ENCODE results near the gene IGF1R.
A peak's percentile ranks its signal among the peaks of the same experiment; 100 is the strongest.

Gene IGF1R

DNA sequence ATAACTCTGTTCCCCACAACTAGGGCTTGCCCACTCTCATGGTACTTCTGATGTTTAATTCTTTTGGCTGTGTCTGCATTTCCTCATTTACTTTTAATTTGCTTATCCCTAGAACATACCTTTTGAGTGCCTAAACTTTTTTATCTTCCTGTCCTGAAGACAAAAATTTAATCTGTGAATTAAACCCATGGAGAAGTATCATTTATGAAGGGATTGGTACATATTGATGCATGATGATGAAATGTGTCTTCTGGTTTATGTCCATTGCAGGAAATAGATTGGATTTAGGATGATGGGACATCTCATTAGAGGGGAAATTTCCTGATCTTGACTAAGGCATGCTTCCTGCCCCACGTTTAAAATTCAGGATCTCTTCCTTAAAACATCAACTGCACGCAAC lies 249.8 kb downstream of the IGF1R start:
- H3K36me3 ChIP-seq = peaks cover 85 to 100% (median 97%) of the 10 kb centered on the region in 11 experiments
- 0 out of 20 replicates have a peak, but pooled peaks cover 0 to 5% (median 0%) of the 10 kb centered on the region in 10 experiments for H3K4me1 ChIP-seq
- peaks cover 4 to 17% (median 11%) of the 10 kb centered on the region in 11 experiments; a peak in 14 of 22 replicates for H3K9me3 ChIP-seq (replicated peaks in 1 of 11)
- H3K4me3 ChIP-seq = no peak overlapping the region
- no peak overlapping the region for H3K27ac ChIP-seq
- H3K27me3 ChIP-seq = no peaks in the 10 kb centered on the region
- TF ChIP-seq Cebpa-rat (IDR thresholded peaks at IDR 0.05) = no peak
- no peak overlapping the region for H3K4me2 ChIP-seq
- no peak overlapping the region for H3K9ac ChIP-seq
- peaks cover 0 to 72% (median 29%) of the 10 kb centered on the region in 11 experiments; a peak in 17 of 22 replicates for H4K20me1 ChIP-seq

DNA sequence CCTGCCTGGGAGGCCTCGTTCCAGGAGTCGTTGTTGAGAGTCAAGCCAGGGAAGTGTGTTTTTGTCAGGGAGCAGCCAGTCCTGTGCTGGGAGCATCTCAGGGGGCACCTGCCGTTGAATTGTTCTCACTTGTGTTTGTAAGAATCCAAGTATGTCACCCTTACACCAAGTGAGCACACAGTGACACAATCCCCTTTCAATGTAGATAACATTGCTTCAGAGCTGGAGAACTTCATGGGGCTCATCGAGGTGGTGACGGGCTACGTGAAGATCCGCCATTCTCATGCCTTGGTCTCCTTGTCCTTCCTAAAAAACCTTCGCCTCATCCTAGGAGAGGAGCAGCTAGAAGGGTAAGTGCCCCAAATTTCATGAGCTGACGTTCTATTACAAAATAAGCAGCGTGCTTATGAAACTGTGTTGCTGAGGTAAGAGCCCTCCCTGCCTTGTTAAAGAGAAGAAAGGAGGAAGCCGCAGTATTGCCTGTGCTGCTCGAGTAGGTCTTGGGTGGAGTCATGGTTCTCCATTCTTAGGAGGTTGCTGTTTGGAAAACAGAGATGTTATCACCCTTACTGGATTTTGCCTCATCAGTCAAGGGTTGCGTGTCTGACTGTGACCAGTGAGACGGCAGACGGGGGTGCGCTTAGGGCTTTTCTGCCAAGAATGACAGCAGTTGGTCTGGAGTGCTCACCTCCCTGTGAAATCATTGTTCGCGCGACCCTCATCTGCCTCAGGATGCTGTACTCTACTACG lies 251.1 kb downstream of the IGF1R start:
- Histone ChIP-seq H3K4me3 (no peak overlapping the region), H3K27ac (peak overlapping the region in 1 of 11 experiments; percentile 15; a peak in 2 of 22 replicates), H3K27me3 (no peaks in the 10 kb centered on the region), H3K9me3 (replicated peaks in 1 of 11) (peaks cover 4 to 17% (median 11%) of the 10 kb centered on the region in 11 experiments; a peak in 14 of 22 replicates), H3K9ac (no peak overlapping the region), H3K4me1 (peaks cover 0 to 15% (median 3%) of the 10 kb centered on the region in 10 experiments; a peak in 9 of 20 replicates), H3K4me2 (0 out of 22 replicates have a peak overlapping the region, but pooled peaks of 1 of the 11 experiments have one; percentile 12), H4K20me1 (peaks cover under 1 to 72% (median 31%) of the 10 kb centered on the region in 11 experiments; a peak in 20 of 22 replicates), H3K36me3 (peaks cover 83 to 100% (median 94%) of the 10 kb centered on the region in 11 experiments)
- no peak for TF ChIP-seq Cebpa-rat (IDR thresholded peaks at IDR 0.05)

DNA sequence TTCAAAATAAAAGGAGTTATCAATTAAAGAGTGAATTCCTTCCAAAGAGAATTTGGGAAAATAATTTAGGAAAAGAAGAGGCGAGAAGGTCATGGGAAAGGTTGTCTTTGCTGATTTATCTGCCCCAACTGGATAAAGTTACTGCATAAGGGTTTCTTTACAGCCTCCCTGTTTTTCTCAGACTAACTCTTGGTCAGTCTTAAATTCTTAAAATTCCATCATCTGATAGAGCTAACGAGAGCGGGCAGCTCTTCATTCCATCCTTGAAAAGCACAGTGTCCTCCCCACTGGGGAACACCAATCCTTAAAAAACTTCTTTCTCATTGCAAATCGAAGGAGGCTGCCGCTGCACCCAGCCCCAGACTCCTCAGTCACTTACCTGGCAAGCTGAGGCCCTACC lies 252.0 kb downstream of the IGF1R start:
- Histone ChIP-seq H3K27ac (no peak overlapping the region), H4K20me1 (peaks cover 6 to 76% (median 39%) of the 10 kb centered on the region in 11 experiments; a peak in 20 of 22 replicates), H3K36me3 (peaks cover 77 to 100% (median 91%) of the 10 kb centered on the region in 11 experiments), H3K4me1 (peaks cover 0 to 21% (median 6%) of the 10 kb centered on the region in 10 experiments; a peak in 10 of 20 replicates), H3K4me3 (no peak overlapping the region), H3K9me3 (replicated peaks in 1 of 11) (peaks cover 4 to 15% (median 11%) of the 10 kb centered on the region in 11 experiments; a peak in 14 of 22 replicates), H3K27me3 (no peaks in the 10 kb centered on the region), H3K4me2 (no peak overlapping the region), H3K9ac (no peak overlapping the region)
- TF ChIP-seq Cebpa-rat (IDR thresholded peaks at IDR 0.05) = no peak

DNA sequence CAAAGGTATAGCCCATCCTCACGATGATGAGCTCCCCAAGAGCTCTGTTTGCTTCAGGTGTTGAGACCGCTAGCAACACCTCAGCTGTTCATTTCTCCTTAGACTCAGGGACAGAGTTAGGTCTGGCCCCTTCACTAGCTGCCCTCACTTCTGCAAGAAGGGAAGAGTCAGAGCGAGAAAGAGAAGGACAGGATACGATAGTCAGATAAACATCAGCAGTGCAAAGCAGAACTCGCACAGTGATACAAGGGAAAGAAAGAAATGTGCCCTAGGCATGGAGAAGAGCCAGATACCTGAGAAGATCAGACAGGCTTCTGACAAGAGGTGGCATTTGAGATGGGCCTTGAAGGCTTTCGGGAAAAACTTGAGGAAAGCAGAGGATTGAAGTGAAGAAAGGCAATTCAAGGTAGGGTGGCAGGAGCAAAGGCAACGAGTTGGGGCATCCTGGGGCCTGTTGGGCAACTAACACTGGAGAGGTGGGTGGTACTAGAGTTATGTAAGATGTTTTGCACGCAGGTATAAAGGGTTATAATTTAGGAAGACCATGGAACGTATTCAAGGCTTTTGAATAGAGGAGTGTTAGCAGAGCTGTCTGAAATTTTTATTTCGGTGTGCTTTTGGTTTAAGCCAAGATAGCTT lies 253.2 kb downstream of the IGF1R start:
- Histone ChIP-seq H3K9ac (no peak overlapping the region), H3K9me3 (replicated peaks in 1 of 11) (peaks cover 0 to 5% (median 3%) of the 10 kb centered on the region in 11 experiments; a peak in 7 of 22 replicates), H4K20me1 (peaks cover 11 to 78% (median 46%) of the 10 kb centered on the region in 11 experiments; a peak in 20 of 22 replicates), H3K4me3 (no peak overlapping the region), H3K4me2 (no peak overlapping the region), H3K27ac (no peak overlapping the region), H3K4me1 (peaks cover 6 to 28% (median 14%) of the 10 kb centered on the region in 10 experiments), H3K36me3 (peaks cover 72 to 100% (median 91%) of the 10 kb centered on the region in 11 experiments), H3K27me3 (no peaks in the 10 kb centered on the region)
- no peak for TF ChIP-seq Cebpa-rat (IDR thresholded peaks at IDR 0.05)

DNA sequence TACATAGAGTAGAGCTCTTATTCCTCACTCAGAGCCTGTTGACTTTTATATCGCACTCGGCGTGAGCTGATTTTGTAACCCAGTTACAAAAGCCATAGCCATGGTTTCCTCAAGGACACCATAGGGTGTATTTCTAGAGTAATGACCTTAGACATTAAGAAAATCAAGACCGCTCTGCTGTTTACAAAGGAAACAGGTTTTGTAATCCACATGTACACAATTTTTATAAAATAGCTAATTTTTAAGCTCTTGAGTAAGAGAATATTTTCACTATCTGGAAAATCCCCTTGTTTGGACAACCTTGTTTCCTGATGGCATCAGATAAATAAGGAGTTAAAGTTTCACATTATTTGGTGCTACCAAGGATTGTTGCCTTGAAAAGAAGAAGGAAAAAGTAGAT lies 254.6 kb downstream of the IGF1R start:
- H3K4me3 ChIP-seq = no peak overlapping the region
- no peak for TF ChIP-seq Cebpa-rat (IDR thresholded peaks at IDR 0.05)
- no peak overlapping the region for H3K27ac ChIP-seq
- no peaks in the 10 kb centered on the region for H3K27me3 ChIP-seq
- H4K20me1 ChIP-seq = peaks cover 25 to 90% (median 59%) of the 10 kb centered on the region in 11 experiments; a peak in 20 of 22 replicates
- peaks cover 6 to 35% (median 27%) of the 10 kb centered on the region in 10 experiments for H3K4me1 ChIP-seq
- H3K36me3 ChIP-seq = peaks cover 68 to 100% (median 91%) of the 10 kb centered on the region in 11 experiments
- H3K9me3 ChIP-seq (replicated peaks in 1 of 11) = no peaks in the 10 kb centered on the region
- no peak overlapping the region for H3K4me2 ChIP-seq
- H3K9ac ChIP-seq = no peak overlapping the region

DNA sequence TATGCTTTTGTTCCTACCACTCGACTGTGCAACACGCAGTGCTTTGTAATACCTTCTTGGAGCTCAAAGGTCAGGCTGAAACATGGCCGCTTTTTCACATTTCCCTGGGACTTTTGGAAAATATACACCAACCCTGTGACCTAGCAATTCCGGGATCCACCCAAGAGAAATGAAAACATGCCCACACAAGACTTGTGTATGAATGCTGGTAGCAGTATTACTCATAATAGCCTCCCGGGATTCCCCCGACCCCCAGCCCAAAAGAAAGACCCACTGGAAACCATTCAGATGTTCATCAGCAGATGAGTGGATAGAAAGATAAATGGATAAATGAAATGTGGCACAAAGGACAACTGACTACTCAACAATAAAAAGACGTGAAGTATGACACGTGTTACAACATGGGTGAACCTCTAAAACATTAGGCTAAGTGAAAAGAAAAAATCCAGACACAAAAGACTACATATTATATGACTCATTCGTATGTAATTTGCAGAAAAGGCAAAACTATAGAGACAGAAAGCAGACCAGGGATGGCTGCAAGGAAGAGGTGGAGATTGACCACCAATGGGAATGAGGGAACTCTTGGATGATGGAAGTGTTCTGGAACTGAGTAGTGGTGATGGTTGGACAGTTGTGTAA lies 255.2 kb downstream of the IGF1R start:
- Histone ChIP-seq H3K27ac (no peak overlapping the region), H3K27me3 (no peaks in the 10 kb centered on the region), H3K36me3 (peaks cover 67 to 100% (median 91%) of the 10 kb centered on the region in 11 experiments), H3K9ac (no peak overlapping the region), H3K4me1 (peaks cover 6 to 37% (median 28%) of the 10 kb centered on the region in 10 experiments), H4K20me1 (peaks cover 30 to 95% (median 65%) of the 10 kb centered on the region in 11 experiments; a peak in 20 of 22 replicates), H3K9me3 (replicated peaks in 1 of 11) (no peaks in the 10 kb centered on the region), H3K4me3 (no peak overlapping the region), H3K4me2 (no peak overlapping the region)
- TF ChIP-seq Cebpa-rat (IDR thresholded peaks at IDR 0.05) = no peak

DNA sequence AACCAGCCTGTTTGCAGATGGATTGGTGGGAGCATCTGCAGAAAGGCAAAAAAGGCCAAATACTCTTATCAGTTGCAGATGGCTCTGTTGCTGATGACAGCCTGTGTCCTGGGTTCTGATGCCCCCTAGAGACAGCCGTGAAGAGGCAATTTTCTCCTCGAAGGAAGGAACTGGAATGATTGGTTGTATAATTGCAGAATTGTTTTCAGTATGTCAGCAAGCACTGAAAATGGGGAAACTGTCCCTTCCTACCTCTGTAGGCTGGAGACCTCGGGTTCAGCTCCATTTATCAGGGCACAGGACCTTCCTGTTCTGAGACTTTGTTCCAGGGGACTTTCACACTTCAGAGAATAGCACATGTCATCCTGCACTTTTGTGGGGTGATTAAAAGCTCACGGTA lies 256.2 kb downstream of the IGF1R start:
- H3K4me1 ChIP-seq = peaks cover 6 to 37% (median 29%) of the 10 kb centered on the region in 10 experiments
- H3K4me2 ChIP-seq = peak overlapping the region in 2 of 11 experiments; percentile 25 to 32; a peak in 2 of 22 replicates
- H3K36me3 ChIP-seq = peaks cover 70 to 100% (median 92%) of the 10 kb centered on the region in 11 experiments
- peak overlapping the region in 1 of 11 experiments; percentile 7; a peak in 1 of 22 replicates for H3K27ac ChIP-seq
- H3K9ac ChIP-seq = no peak overlapping the region; a peak in 1 of 22 replicates
- peaks cover 30 to 99% (median 70%) of the 10 kb centered on the region in 11 experiments; a peak in 20 of 22 replicates for H4K20me1 ChIP-seq
- no peaks in the 10 kb centered on the region for H3K27me3 ChIP-seq
- H3K4me3 ChIP-seq = no peak overlapping the region
- no peaks in the 10 kb centered on the region for H3K9me3 ChIP-seq (replicated peaks in 1 of 11)
- no peak for TF ChIP-seq Cebpa-rat (IDR thresholded peaks at IDR 0.05)

DNA sequence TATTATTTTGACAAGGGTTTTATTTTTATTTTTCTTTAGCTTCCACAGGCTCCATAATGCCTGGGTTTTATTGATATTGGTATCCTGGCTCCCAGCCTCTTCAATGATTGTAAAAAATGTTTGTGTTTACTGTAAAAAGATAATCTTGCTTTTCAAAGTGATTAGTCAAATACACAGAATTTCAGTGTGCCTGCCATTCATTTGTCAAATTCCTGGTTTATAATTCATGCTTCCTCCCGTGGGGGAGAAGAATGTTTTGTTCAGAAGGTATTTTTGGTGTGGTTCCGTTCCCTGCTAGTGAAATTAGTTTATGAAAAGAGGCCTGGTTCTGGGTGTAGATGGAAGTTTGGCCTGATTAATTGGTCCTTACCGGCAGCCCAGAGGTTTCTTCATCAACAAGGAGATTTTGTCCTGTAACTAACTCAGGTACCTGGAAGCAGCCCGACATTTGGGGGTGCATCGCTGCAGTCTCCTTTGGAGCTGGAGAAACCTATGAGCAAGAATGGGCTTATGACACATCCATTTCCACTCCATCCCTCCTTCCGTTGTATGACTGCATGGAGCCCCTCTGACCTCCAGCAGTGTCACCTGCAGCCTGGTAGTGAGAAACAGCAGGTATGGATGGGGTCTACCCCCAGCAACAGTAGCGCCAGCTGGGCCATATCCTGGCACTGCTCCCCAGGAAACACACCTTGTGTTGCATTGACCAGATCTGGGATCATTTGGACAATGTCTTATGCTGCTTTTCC lies 257.8 kb downstream of the IGF1R start:
- H3K9ac ChIP-seq = no peak overlapping the region
- H3K4me1 ChIP-seq = peaks cover 6 to 37% (median 29%) of the 10 kb centered on the region in 10 experiments
- H4K20me1 ChIP-seq = peaks cover 30 to 100% (median 80%) of the 10 kb centered on the region in 11 experiments; a peak in 20 of 22 replicates
- TF ChIP-seq Cebpa-rat (IDR thresholded peaks at IDR 0.05) = no peak
- no peak overlapping the region for H3K4me3 ChIP-seq
- peaks cover 73 to 100% (median 92%) of the 10 kb centered on the region in 11 experiments for H3K36me3 ChIP-seq
- H3K4me2 ChIP-seq = peak overlapping the region in 7 of 11 experiments; percentile 21 to 50 (median 40); a peak in 11 of 22 replicates
- H3K27ac ChIP-seq = no peak overlapping the region
- H3K9me3 ChIP-seq (replicated peaks in 1 of 11) = no peaks in the 10 kb centered on the region
- no peaks in the 10 kb centered on the region for H3K27me3 ChIP-seq

Data from BLaER1 treated with 17β-estradiol and CSF1 and Interleukin-3, amounts not matched to agents 10 nM and 100 nM (cell line).